ENCODE results near the gene NR3C1. TPM values are rescaled to one million over a fixed set of nuclear protein-coding genes. Genes with fewer than 3 reads are reported as not detected.

The NR3C1 gene
- total and polyA plus RNA-seq, 2 experiments from 2014 or later: 41.0 to 60.5 TPM

GRCh38 chr5:143284521-143284920 lies 119.0 kb downstream of the NR3C1 start:
- no peak overlapping the region for H3K4me3 ChIP-seq
- H3K79me2 ChIP-seq: no peaks in the 10 kb centered on the region
- TF ChIP-seq, protein P1, sequence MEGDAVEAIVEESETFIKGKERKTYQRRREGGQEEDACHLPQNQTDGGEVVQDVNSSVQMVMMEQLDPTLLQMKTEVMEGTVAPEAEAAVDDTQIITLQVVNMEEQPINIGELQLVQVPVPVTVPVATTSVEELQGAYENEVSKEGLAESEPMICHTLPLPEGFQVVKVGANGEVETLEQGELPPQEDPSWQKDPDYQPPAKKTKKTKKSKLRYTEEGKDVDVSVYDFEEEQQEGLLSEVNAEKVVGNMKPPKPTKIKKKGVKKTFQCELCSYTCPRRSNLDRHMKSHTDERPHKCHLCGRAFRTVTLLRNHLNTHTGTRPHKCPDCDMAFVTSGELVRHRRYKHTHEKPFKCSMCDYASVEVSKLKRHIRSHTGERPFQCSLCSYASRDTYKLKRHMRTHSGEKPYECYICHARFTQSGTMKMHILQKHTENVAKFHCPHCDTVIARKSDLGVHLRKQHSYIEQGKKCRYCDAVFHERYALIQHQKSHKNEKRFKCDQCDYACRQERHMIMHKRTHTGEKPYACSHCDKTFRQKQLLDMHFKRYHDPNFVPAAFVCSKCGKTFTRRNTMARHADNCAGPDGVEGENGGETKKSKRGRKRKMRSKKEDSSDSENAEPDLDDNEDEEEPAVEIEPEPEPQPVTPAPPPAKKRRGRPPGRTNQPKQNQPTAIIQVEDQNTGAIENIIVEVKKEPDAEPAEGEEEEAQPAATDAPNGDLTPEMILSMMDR (IDR thresholded peaks at IDR 0.05; ENCODE audit: poor library complexity): no peak
- TF ChIP-seq EZH2 (IDR thresholded peaks at IDR 0.05; ENCODE audit: borderline replicate concordance): no peak
- TF ChIP-seq EZH2phosphoT487 (IDR thresholded peaks at IDR 0.05; ENCODE audit: low read depth, severe bottlenecking, unreplicated experiment): no peak
- no peaks in the 10 kb centered on the region for H3K9me3 ChIP-seq (ENCODE audit: low read depth)
- no peak for DNase-seq (ENCODE audit: low spot score)
- no peaks in the 10 kb centered on the region for H3K4me1 ChIP-seq (ENCODE audit: insufficient read depth)
- H4K20me1 ChIP-seq (ENCODE audit: insufficient read depth, poor library complexity, severe bottlenecking): no peaks in the 10 kb centered on the region
- H2AFZ ChIP-seq: no peak overlapping the region
- no peak overlapping the region for H3K4me2 ChIP-seq
- peaks cover 6% of the 10 kb centered on the region for H3K36me3 ChIP-seq (replicated peaks; ENCODE audit: insufficient read depth, low read depth)
- 97% methylated on average over 3 of the region's 3 CpGs for WGBS (ENCODE audit: low lambda C conversion rate, missing lambda C conversion rate)
- no peaks in the 10 kb centered on the region for H3K9me2 ChIP-seq (replicated peaks; ENCODE audit: insufficient read depth)
- no peaks in the 10 kb centered on the region for H3K27me3 ChIP-seq
- H3K27ac ChIP-seq: no peak overlapping the region

- WGBS (ENCODE audit: low lambda C conversion rate, missing lambda C conversion rate): 96% methylated on average over 4 of the region's 4 CpGs
- H3K9me2 ChIP-seq (replicated peaks; ENCODE audit: insufficient read depth): no peaks in the 10 kb centered on the region
- H2AFZ ChIP-seq: no peak overlapping the region
- H3K4me3 ChIP-seq: no peak overlapping the region
- no peaks in the 10 kb centered on the region for H3K27me3 ChIP-seq
- H3K4me1 ChIP-seq (ENCODE audit: insufficient read depth): no peaks in the 10 kb centered on the region
- H4K20me1 ChIP-seq (ENCODE audit: insufficient read depth, poor library complexity, severe bottlenecking): no peaks in the 10 kb centered on the region
- H3K79me2 ChIP-seq: no peaks in the 10 kb centered on the region
- no peaks in the 10 kb centered on the region for H3K9me3 ChIP-seq (ENCODE audit: low read depth)
- TF ChIP-seq, protein P1 (IDR thresholded peaks at IDR 0.05; ENCODE audit: poor library complexity): no peak
- TF ChIP-seq EZH2phosphoT487 (IDR thresholded peaks at IDR 0.05; ENCODE audit: low read depth, severe bottlenecking, unreplicated experiment) (no peak), EZH2 (IDR thresholded peaks at IDR 0.05; ENCODE audit: borderline replicate concordance) (no peak)
- H3K36me3 ChIP-seq (replicated peaks; ENCODE audit: insufficient read depth, low read depth): peaks cover 6% of the 10 kb centered on the region
- H3K27ac ChIP-seq: no peak overlapping the region
- no peak overlapping the region for H3K4me2 ChIP-seq
- no peak for DNase-seq (ENCODE audit: low spot score)
These were observed 119.5 kb downstream of the NR3C1 start for GRCh38 chr5:143284002-143284401.

GRCh38 chr5:143281226-143281625 lies 122.3 kb downstream of the NR3C1 start:
- Histone ChIP-seq H3K27me3 (no peaks in the 10 kb centered on the region), H3K4me2 (no peak overlapping the region), H3K27ac (no peak overlapping the region), H3K36me3 (replicated peaks; ENCODE audit: insufficient read depth, low read depth) (peaks cover 6% of the 10 kb centered on the region), H3K9me3 (ENCODE audit: low read depth) (no peaks in the 10 kb centered on the region), H2AFZ (no peak overlapping the region), H3K4me1 (ENCODE audit: insufficient read depth) (no peaks in the 10 kb centered on the region), H3K4me3 (no peak overlapping the region), H4K20me1 (ENCODE audit: insufficient read depth, poor library complexity, severe bottlenecking) (no peaks in the 10 kb centered on the region), H3K79me2 (no peaks in the 10 kb centered on the region), H3K9me2 (replicated peaks; ENCODE audit: insufficient read depth) (no peaks in the 10 kb centered on the region)
- no peak for DNase-seq (ENCODE audit: low spot score)
- 87% methylated on average over 3 of the region's 3 CpGs for WGBS (ENCODE audit: low lambda C conversion rate, missing lambda C conversion rate)
- TF ChIP-seq EZH2 (IDR thresholded peaks at IDR 0.05; ENCODE audit: borderline replicate concordance): no peak
- TF ChIP-seq EZH2phosphoT487 (IDR thresholded peaks at IDR 0.05; ENCODE audit: low read depth, severe bottlenecking, unreplicated experiment): no peak
- TF ChIP-seq, protein P1 (IDR thresholded peaks at IDR 0.05; ENCODE audit: poor library complexity): no peak

- H3K27ac ChIP-seq: no peak overlapping the region
- no peaks in the 10 kb centered on the region for H3K4me1 ChIP-seq (ENCODE audit: insufficient read depth)
- H3K36me3 ChIP-seq (replicated peaks; ENCODE audit: insufficient read depth, low read depth): peaks cover 6% of the 10 kb centered on the region
- no peaks in the 10 kb centered on the region for H4K20me1 ChIP-seq (ENCODE audit: insufficient read depth, poor library complexity, severe bottlenecking)
- no peaks in the 10 kb centered on the region for H3K9me2 ChIP-seq (replicated peaks; ENCODE audit: insufficient read depth)
- TF ChIP-seq EZH2phosphoT487 (IDR thresholded peaks at IDR 0.05; ENCODE audit: low read depth, severe bottlenecking, unreplicated experiment): no peak
- no peak for DNase-seq (ENCODE audit: low spot score)
- H3K9me3 ChIP-seq (ENCODE audit: low read depth): no peaks in the 10 kb centered on the region
- no peak overlapping the region for H3K4me2 ChIP-seq
- no peaks in the 10 kb centered on the region for H3K79me2 ChIP-seq
- WGBS (ENCODE audit: low lambda C conversion rate, missing lambda C conversion rate): 16% methylated on average over 2 of the region's 2 CpGs
- no peaks in the 10 kb centered on the region for H3K27me3 ChIP-seq
- no peak overlapping the region for H3K4me3 ChIP-seq
- H2AFZ ChIP-seq: no peak overlapping the region
These were observed 123.8 kb downstream of the NR3C1 start for GRCh38 chr5:143279698-143280097.
